AG04449 (cell line): Measurements from ENCODE around the gene HYOU1.
A peak's percentile ranks its signal among the peaks of the same experiment; 100 is the strongest.

Experiments used
- CTCF ChIA-PET: fragments of 350-600 bp; formaldehyde crosslinking; extraction: SDS; loops from one replicate; lab custom pipeline; 2021; ENCODE audit warnings: antibody characterized with exemption; lab: Yijun Ruan, JAX
- POLR2A ChIA-PET: fragments of 400-600, 350-600 bp; formaldehyde crosslinking; extraction: SDS; loops from one replicate; lab custom pipeline; 2020; ENCODE audit warnings: antibody characterized with exemption, inconsistent platforms; lab: Yijun Ruan, JAX
- DNase-seq: peaks from one replicate; pipeline ENCODE4 v3.0.0-alpha.2; 2010; ENCODE audit warnings: low read depth, low spot score
- H3K4me3 ChIP-seq: 2 replicates; pipeline ENCODE4 v1.5.1; 2011; ENCODE audit warnings: low read depth, mild to moderate bottlenecking, control low read depth, low read length
- CTCF ChIP-seq: IDR thresholded peaks from one replicate; pipeline ENCODE4 v1.5.1; 2011; ENCODE audit warnings: mild to moderate bottlenecking, moderate library complexity, low read length, control low read depth, inconsistent platforms; ENCODE audit not compliant: insufficient read depth; ENCODE audit errors: missing control alignments

Gene HYOU1

GRCh38 chr11:119006656-119007055 is 50.3 kb downstream of the HYOU1 start:
- CTCF ChIA-PET: interaction anchor here (0.8 kb wide), 1 partner anchor 12 kb away, joined by 4 read pairs; no protein-coding TSS in a partner anchor

GRCh38 chr11:119000906-119001305 is 56.1 kb downstream of the HYOU1 start:
- H3K4me3 ChIP-seq: no peak overlapping the region
- no peak for TF ChIP-seq CTCF
- ChIA-PET CTCF (no interaction called here), POLR2A (no interaction called here)
- DNase-seq: no peak

More at GRCh38 chr11:119006656-119007055, 50.3 kb downstream of the HYOU1 start:
- POLR2A ChIA-PET: no interaction called here
- no peak for TF ChIP-seq CTCF
- DNase-seq: no peak
- no peak overlapping the region for H3K4me3 ChIP-seq

- CTCF ChIA-PET: interaction anchor here (1.1 to 3.5 kb wide), 5 partner anchors 9 to 310 kb away, joined by 3 to 11 read pairs (median 5); no protein-coding TSS in a partner anchor
- TF ChIP-seq CTCF: no peak
- POLR2A ChIA-PET: interaction anchor here (0.6 to 0.8 kb wide), 2 partner anchors 12 to 20 kb away, joined by 3 read pairs; partner anchors contain the start of gene TRAPPC4
- no peak for DNase-seq
- peak overlapping the region; percentile 67 for H3K4me3 ChIP-seq
These were observed 58.2 kb downstream of the HYOU1 start for GRCh38 chr11:118998822-118999221.

- TF ChIP-seq CTCF: no peak
- peak overlapping the region; percentile 67 for H3K4me3 ChIP-seq
- no peak for DNase-seq
- ChIA-PET POLR2A (interaction anchor here (0.8 to 1.6 kb wide), 3 partner anchors 13 to 73 kb away, joined by 3 read pairs; partner anchors contain the start of gene BCL9L), CTCF (interaction anchor here (1.1 to 3.5 kb wide), 5 partner anchors 9 to 309 kb away, joined by 3 to 11 read pairs (median 5); no protein-coding TSS in a partner anchor)
These were observed 58.7 kb downstream of the HYOU1 start for GRCh38 chr11:118998388-118998717.

GRCh38 chr11:118997627-118998387 is 59.2 kb downstream of the HYOU1 start, which contains the start of gene CENATAC:
Gene CENATAC (plus strand): TSS chr11:118998138. CDS start chr11:118998198, 60 bp downstream.
- CTCF ChIA-PET: interaction anchor here (0.7 to 3.5 kb wide), 10 partner anchors 10 to 309 kb away, joined by 3 to 11 read pairs (median 4); no protein-coding TSS in a partner anchor

More at GRCh38 chr11:118997627-118998387, 59.2 kb downstream of the HYOU1 start, which contains the start of gene CENATAC:
- POLR2A ChIA-PET: interaction anchor here (0.9 to 1.6 kb wide), 3 partner anchors 18 to 75 kb away, joined by 3 read pairs; partner anchors contain the start of gene BCL9L
- H3K4me3 ChIP-seq: peak within 1 kb of the TSS; percentile 67
- no peak for DNase-seq
- TF ChIP-seq CTCF: no peak
